MG63 (cell line): ENCODE data around the gene SPRY4. TPM values are rescaled to one million over a fixed set of nuclear protein-coding genes. Genes with fewer than 3 reads are reported as not detected.
"Not testable (repeated sequence)": the region's sequence is repeated elsewhere in the genome, so short reads cannot be mapped to it uniquely, and the experiment has no call there.

Source experiments
- DNase-seq: peaks from one replicate; pipeline ENCODE4 v3.0.0-alpha.2; 2020
- H3K27me3 ChIP-seq: fragments of 250-450 bp; sonication (Bioruptor Pico); 2 replicates; pipeline ENCODE4 v1.5.1; 2020; ENCODE audit warnings: mild to moderate bottlenecking, moderate library complexity
- H3K36me3 ChIP-seq: fragments of 250-450 bp; sonication (Bioruptor Pico); 2 replicates; pipeline ENCODE4 v1.5.1; 2020; ENCODE audit warnings: mild to moderate bottlenecking, moderate library complexity
- H3K4me3 ChIP-seq: fragments of 250-450 bp; sonication (Bioruptor Pico); 2 replicates; pipeline ENCODE4 v1.5.1; 2020; ENCODE audit warnings: mild to moderate bottlenecking, moderate library complexity
- H3K9me3 ChIP-seq: fragments of 250-450 bp; sonication (Bioruptor Pico); 2 replicates; pipeline ENCODE4 v1.5.1; 2020; ENCODE audit warnings: mild to moderate bottlenecking, moderate library complexity
- total RNA-seq: library from RNA; depleted of rRNA; stranded (reverse); fragments of >200 nt; shearing (Covaris generic); gene quantifications from 2 replicates; pipeline ENCODE4 v1.2.3, GENCODE V29; 2014; ENCODE audit warnings: low replicate concordance; rRNA removed

The SPRY4 gene
- 3.9 and 5.5 TPM in 2 replicates for total RNA-seq

GRCh38 chr5:142324871-142325724, at the start of gene SPRY4:
Gene SPRY4 (minus strand): TSS chr5:142325021. CDS start chr5:142315108, 9,913 bp downstream.
- Histone ChIP-seq H3K9me3 (no peaks in the 10 kb centered on the region), H3K36me3 (peaks cover 11% of the 10 kb centered on the region), H3K27me3 (no peaks in the 10 kb centered on the region), H3K4me3 (peak within 1 kb of the TSS; percentile 87)
- peak; percentile 98 for DNase-seq

GRCh38 chr5:142368529-142368928, 43.7 kb upstream of the SPRY4 start:
- Histone ChIP-seq H3K4me3 (no peak overlapping the region), H3K9me3 (no peaks in the 10 kb centered on the region; the same call in 1 of the 2 replicates), H3K36me3 (no peaks in the 10 kb centered on the region), H3K27me3 (no peaks in the 10 kb centered on the region)
- no peak for DNase-seq

- DNase-seq: no peak
- no peaks in the 10 kb centered on the region for H3K27me3 ChIP-seq
- no peaks in the 10 kb centered on the region for H3K36me3 ChIP-seq
- H3K4me3 ChIP-seq: no peak overlapping the region
- no peaks in the 10 kb centered on the region; the same call in 1 of the 2 replicates for H3K9me3 ChIP-seq
Measured at GRCh38 chr5:142366007-142366406, 41.2 kb upstream of the SPRY4 start.

- Histone ChIP-seq H3K9me3 (no peaks in the 10 kb centered on the region; the same call in 1 of the 2 replicates), H3K4me3 (no peak overlapping the region), H3K27me3 (no peaks in the 10 kb centered on the region), H3K36me3 (no peaks in the 10 kb centered on the region)
- DNase-seq: peak; percentile 13
Measured at GRCh38 chr5:142364251-142365145, 39.7 kb upstream of the SPRY4 start.

- Histone ChIP-seq H3K36me3 (no peaks in the 10 kb centered on the region), H3K9me3 (no peaks in the 10 kb centered on the region), H3K4me3 (no peak overlapping the region), H3K27me3 (no peaks in the 10 kb centered on the region)
- DNase-seq: no peak
Measured at GRCh38 chr5:142363619-142363963, 38.8 kb upstream of the SPRY4 start.

GRCh38 chr5:142362193-142362592, 37.4 kb upstream of the SPRY4 start:
- H3K9me3 ChIP-seq, DNase-seq, H3K4me3 ChIP-seq, H3K27me3 ChIP-seq, H3K36me3 ChIP-seq: not testable (repeated sequence)

GRCh38 chr5:142360607-142361120, 35.8 kb upstream of the SPRY4 start:
- H3K9me3 ChIP-seq: no peaks in the 10 kb centered on the region
- DNase-seq: peak; percentile 64
- no peak overlapping the region for H3K4me3 ChIP-seq
- no peaks in the 10 kb centered on the region for H3K36me3 ChIP-seq
- H3K27me3 ChIP-seq: no peaks in the 10 kb centered on the region

GRCh38 chr5:142360051-142360498, 35.3 kb upstream of the SPRY4 start:
- no peaks in the 10 kb centered on the region for H3K9me3 ChIP-seq
- DNase-seq: no peak

GRCh38 chr5:142358648-142359047, 33.8 kb upstream of the SPRY4 start:
- H3K4me3 ChIP-seq: no peak overlapping the region
- no peaks in the 10 kb centered on the region for H3K9me3 ChIP-seq
- no peaks in the 10 kb centered on the region for H3K27me3 ChIP-seq
- no peak for DNase-seq
- H3K36me3 ChIP-seq: no peaks in the 10 kb centered on the region

More at GRCh38 chr5:142360051-142360498, 35.3 kb upstream of the SPRY4 start:
- Histone ChIP-seq H3K36me3 (no peaks in the 10 kb centered on the region), H3K4me3 (no peak overlapping the region), H3K27me3 (no peaks in the 10 kb centered on the region)

- no peak for DNase-seq
- Histone ChIP-seq H3K36me3 (no peaks in the 10 kb centered on the region), H3K4me3 (no peak overlapping the region), H3K27me3 (no peaks in the 10 kb centered on the region), H3K9me3 (no peaks in the 10 kb centered on the region)
Measured at GRCh38 chr5:142358121-142358520, 33.3 kb upstream of the SPRY4 start.

GRCh38 chr5:142357469-142358090, 32.8 kb upstream of the SPRY4 start:
- no peaks in the 10 kb centered on the region for H3K36me3 ChIP-seq
- no peak for DNase-seq
- H3K4me3 ChIP-seq: peak overlapping the region; percentile 58
- H3K9me3 ChIP-seq: no peaks in the 10 kb centered on the region
- no peaks in the 10 kb centered on the region for H3K27me3 ChIP-seq

GRCh38 chr5:142356716-142357468, 32.1 kb upstream of the SPRY4 start:
- no peaks in the 10 kb centered on the region for H3K36me3 ChIP-seq
- H3K27me3 ChIP-seq: no peaks in the 10 kb centered on the region

GRCh38 chr5:142356349-142356715, 31.5 kb upstream of the SPRY4 start:
- H3K9me3 ChIP-seq: no peaks in the 10 kb centered on the region
- no peaks in the 10 kb centered on the region for H3K36me3 ChIP-seq
- no peak for DNase-seq
- no peaks in the 10 kb centered on the region for H3K27me3 ChIP-seq
- H3K4me3 ChIP-seq: peak overlapping the region; percentile 58

More at GRCh38 chr5:142356716-142357468, 32.1 kb upstream of the SPRY4 start:
- peak; percentile 96 for DNase-seq
- H3K9me3 ChIP-seq: no peaks in the 10 kb centered on the region
- H3K4me3 ChIP-seq: peak overlapping the region; percentile 58

GRCh38 chr5:142353071-142353472, 28.3 kb upstream of the SPRY4 start:
- Histone ChIP-seq H3K36me3 (no peaks in the 10 kb centered on the region), H3K4me3 (no peak overlapping the region), H3K27me3 (no peaks in the 10 kb centered on the region), H3K9me3 (0 out of 2 replicates have a peak, but pooled peaks cover 2% of the 10 kb centered on the region)
- no peak for DNase-seq

- Histone ChIP-seq H3K27me3 (no peaks in the 10 kb centered on the region), H3K4me3 (no peak overlapping the region), H3K36me3 (no peaks in the 10 kb centered on the region), H3K9me3 (peaks cover 7% of the 10 kb centered on the region)
- no peak for DNase-seq
Measured at GRCh38 chr5:142350021-142350420, 25.2 kb upstream of the SPRY4 start.

- no peak overlapping the region for H3K4me3 ChIP-seq
Measured at GRCh38 chr5:142346706-142347105, 21.9 kb upstream of the SPRY4 start.

More at GRCh38 chr5:142346706-142347105, 21.9 kb upstream of the SPRY4 start:
- Histone ChIP-seq H3K36me3 (no peaks in the 10 kb centered on the region), H3K9me3 (peaks cover 20% of the 10 kb centered on the region), H3K27me3 (no peaks in the 10 kb centered on the region)
- no peak for DNase-seq
